Measurements from ENCODE around the gene C10orf143.
A peak's percentile ranks its signal among the peaks of the same experiment; 100 is the strongest.
"Not testable (repeated sequence)": the region's sequence is repeated elsewhere in the genome, so short reads cannot be mapped to it uniquely, and the experiment has no call there.

Gene C10orf143

GRCh38 chr10:130116942-130117341 is 6.3 kb upstream of the C10orf143 start:
- not testable (repeated sequence) for DNase-seq (ENCODE audit: low read depth, low spot score); H3K4me3 ChIP-seq (ENCODE audit: low read length)

GRCh38 chr10:130112821-130113220 is 2.2 kb upstream of the C10orf143 start:
- no peak overlapping the region for H3K4me3 ChIP-seq (ENCODE audit: low read length)
- DNase-seq (ENCODE audit: low read depth, low spot score) = no peak

- H3K4me3 ChIP-seq (ENCODE audit: low read length) = peak overlapping the region; percentile 97
- peak; percentile 30 for DNase-seq (ENCODE audit: low read depth, low spot score)
These were observed 1.2 kb upstream of the C10orf143 start for GRCh38 chr10:130111852-130112180.

- peak; percentile 98 for DNase-seq (ENCODE audit: low read depth, low spot score)
- H3K4me3 ChIP-seq (ENCODE audit: low read length) = peak overlapping the region; percentile 97
These were observed 652 bp upstream of the C10orf143 start for GRCh38 chr10:130111113-130111851.

- DNase-seq (ENCODE audit: low read depth, low spot score) = peak; percentile 89
- peak overlapping the region; percentile 97 for H3K4me3 ChIP-seq (ENCODE audit: low read length)
These were observed 809 bp downstream of the C10orf143 start for GRCh38 chr10:130109796-130110245.

- no peak for DNase-seq (ENCODE audit: low read depth, low spot score)
- H3K4me3 ChIP-seq (ENCODE audit: low read length) = peak overlapping the region; percentile 97
These were observed 1.6 kb downstream of the C10orf143 start for GRCh38 chr10:130108934-130109604.

GRCh38 chr10:130108146-130108545 is 2.5 kb downstream of the C10orf143 start:
- not testable (repeated sequence) for DNase-seq (ENCODE audit: low read depth, low spot score); H3K4me3 ChIP-seq (ENCODE audit: low read length)

GRCh38 chr10:130105724-130106123 is 4.9 kb downstream of the C10orf143 start:
- DNase-seq (ENCODE audit: low read depth, low spot score) = no peak
- H3K4me3 ChIP-seq (ENCODE audit: low read length) = no peak overlapping the region

GRCh38 chr10:130099344-130099743 is 11.3 kb downstream of the C10orf143 start:
- H3K4me3 ChIP-seq (ENCODE audit: low read length) = no peak overlapping the region
- DNase-seq (ENCODE audit: low read depth, low spot score) = no peak

GRCh38 chr10:130090565-130090964 is 20.1 kb downstream of the C10orf143 start:
- not testable (repeated sequence) for H3K4me3 ChIP-seq (ENCODE audit: low read length); DNase-seq (ENCODE audit: low read depth, low spot score)

- no peak overlapping the region for H3K4me3 ChIP-seq (ENCODE audit: low read length)
- no peak for DNase-seq (ENCODE audit: low read depth, low spot score)
These were observed 30.2 kb downstream of the C10orf143 start for GRCh38 chr10:130080461-130080814.

GRCh38 chr10:130079614-130080460 is 30.8 kb downstream of the C10orf143 start:
- H3K4me3 ChIP-seq (ENCODE audit: low read length) = no peak overlapping the region
- no peak for DNase-seq (ENCODE audit: low read depth, low spot score)

GRCh38 chr10:130078120-130078519 is 32.5 kb downstream of the C10orf143 start:
- DNase-seq (ENCODE audit: low read depth, low spot score) = no peak
- H3K4me3 ChIP-seq (ENCODE audit: low read length) = no peak overlapping the region

- DNase-seq (ENCODE audit: low read depth, low spot score) = no peak
- H3K4me3 ChIP-seq (ENCODE audit: low read length) = no peak overlapping the region
These were observed 33.9 kb downstream of the C10orf143 start for GRCh38 chr10:130076681-130077080.

GRCh38 chr10:130074639-130075038 is 36.0 kb downstream of the C10orf143 start:
- DNase-seq (ENCODE audit: low read depth, low spot score) = no peak
- no peak overlapping the region for H3K4me3 ChIP-seq (ENCODE audit: low read length)

GRCh38 chr10:130073912-130074311 is 36.7 kb downstream of the C10orf143 start:
- no peak overlapping the region for H3K4me3 ChIP-seq (ENCODE audit: low read length)
- DNase-seq (ENCODE audit: low read depth, low spot score) = no peak

- DNase-seq (ENCODE audit: low read depth, low spot score) = no peak
- H3K4me3 ChIP-seq (ENCODE audit: low read length) = no peak overlapping the region
These were observed 38.4 kb downstream of the C10orf143 start for GRCh38 chr10:130072247-130072646.

- DNase-seq (ENCODE audit: low read depth, low spot score) = no peak
- H3K4me3 ChIP-seq (ENCODE audit: low read length) = no peak overlapping the region
These were observed 42.7 kb downstream of the C10orf143 start for GRCh38 chr10:130067893-130068292.

GRCh38 chr10:130066743-130067142 is 43.9 kb downstream of the C10orf143 start:
- H3K4me3 ChIP-seq (ENCODE audit: low read length) = no peak overlapping the region
- DNase-seq (ENCODE audit: low read depth, low spot score) = no peak

GRCh38 chr10:130065251-130065650 is 45.4 kb downstream of the C10orf143 start:
- H3K4me3 ChIP-seq (ENCODE audit: low read length) = no peak overlapping the region
- no peak for DNase-seq (ENCODE audit: low read depth, low spot score)
